ENCODE measurements around the gene CD164L2. TPM values are rescaled to one million over a fixed set of nuclear protein-coding genes. Genes with fewer than 3 reads are reported as not detected.

CD164L2 gene
- total and polyA plus RNA-seq, 2 experiments from 2014 or later: 2.0 to 2.8 TPM

DNA sequence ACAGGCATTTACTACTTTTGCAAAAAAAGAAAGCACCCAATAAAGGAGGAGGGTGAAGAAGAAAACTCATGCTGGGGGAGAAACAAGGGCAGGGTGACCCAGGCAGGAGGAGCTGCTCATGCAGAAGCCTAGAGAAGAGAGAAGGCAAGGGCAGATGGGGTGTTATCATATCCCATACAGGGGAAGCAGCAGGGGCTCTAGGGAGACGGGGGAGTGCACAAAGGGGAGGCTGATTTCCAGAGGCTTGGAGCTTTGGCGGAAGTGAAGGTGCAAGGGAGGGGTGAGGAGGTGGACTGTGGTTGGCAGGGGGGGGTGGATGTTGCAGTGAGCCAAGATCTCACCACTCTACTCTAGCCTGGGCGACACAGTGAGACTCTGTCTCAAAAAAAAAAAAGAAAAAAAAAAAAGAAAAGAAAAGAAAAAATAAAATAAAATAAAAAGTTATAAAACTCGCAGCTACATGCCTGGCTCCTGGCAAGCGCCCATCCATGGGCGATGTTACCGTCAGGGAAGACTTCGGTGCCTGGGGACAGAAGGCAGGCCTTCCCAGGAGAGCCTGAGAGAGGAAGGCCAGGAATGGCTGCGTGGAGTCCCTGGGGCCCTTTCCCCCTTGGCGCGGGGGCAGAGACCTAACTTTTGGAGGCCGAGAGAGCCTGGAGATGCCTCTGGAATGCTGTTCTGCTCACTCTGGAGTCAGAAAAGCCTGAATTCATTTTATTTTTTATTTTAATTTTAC, 5.2 kb downstream of the CD164L2 start:
- no peak overlapping the region for H2AFZ ChIP-seq
- Mint-ChIP-seq H3K36me3 (ENCODE audit: low read depth) (no peaks in the 10 kb centered on the region), H3K4me1 (peaks cover 7% of the 10 kb centered on the region; the same call in 1 of the 3 replicates), H3K27ac (no peak overlapping the region), H3K9me3 (no peaks in the 10 kb centered on the region), H3K4me3 (no peak overlapping the region), H3K27me3 (ENCODE audit: insufficient read depth, low read depth, poor library complexity) (peaks cover 8% of the 10 kb centered on the region)
- no peaks in the 10 kb centered on the region for H3K79me2 ChIP-seq (replicated peaks; ENCODE audit: insufficient read depth)
- no peak overlapping the region for H3K27ac ChIP-seq (ENCODE audit: low read depth)
- ATAC-seq: no peak
- H3K4me3 ChIP-seq: no peak overlapping the region
- no peak for DNase-seq (ENCODE audit: low spot score)
- no peaks in the 10 kb centered on the region for H3K36me3 ChIP-seq (ENCODE audit: insufficient read depth)
- H4K20me1 ChIP-seq (replicated peaks; ENCODE audit: insufficient read depth): no peaks in the 10 kb centered on the region
- H3K27me3 ChIP-seq (ENCODE audit: insufficient read depth): peaks cover 5% of the 10 kb centered on the region
- no peaks in the 10 kb centered on the region for H3F3A ChIP-seq (replicated peaks; ENCODE audit: low read depth)
- TF ChIP-seq ZNF114 (CRISPR knock-in tag; IDR thresholded peaks at IDR 0.05) (no peak), ZNF331 (CRISPR knock-in tag; IDR thresholded peaks at IDR 0.05; ENCODE audit: low read depth) (no peak), NANOG (IDR thresholded peaks at IDR 0.05; ENCODE audit: borderline replicate concordance) (no peak), POLR2AphosphoS5 (IDR thresholded peaks at IDR 0.05; ENCODE audit: low read depth) (no peak), JUNB (IDR thresholded peaks at IDR 0.05; ENCODE audit: unreplicated experiment) (no peak), EZH2 (IDR thresholded peaks at IDR 0.05; ENCODE audit: low read depth, unreplicated experiment) (no peak), EZH2phosphoT487 (IDR thresholded peaks at IDR 0.05; ENCODE audit: unreplicated experiment) (no peak), CREB1 (CRISPR knock-in tag; IDR thresholded peaks at IDR 0.05; ENCODE audit: low read depth) (no peak), STAT1 (IDR thresholded peaks at IDR 0.05; ENCODE audit: unreplicated experiment) (no peak)
- TF ChIP-seq, protein P1, sequence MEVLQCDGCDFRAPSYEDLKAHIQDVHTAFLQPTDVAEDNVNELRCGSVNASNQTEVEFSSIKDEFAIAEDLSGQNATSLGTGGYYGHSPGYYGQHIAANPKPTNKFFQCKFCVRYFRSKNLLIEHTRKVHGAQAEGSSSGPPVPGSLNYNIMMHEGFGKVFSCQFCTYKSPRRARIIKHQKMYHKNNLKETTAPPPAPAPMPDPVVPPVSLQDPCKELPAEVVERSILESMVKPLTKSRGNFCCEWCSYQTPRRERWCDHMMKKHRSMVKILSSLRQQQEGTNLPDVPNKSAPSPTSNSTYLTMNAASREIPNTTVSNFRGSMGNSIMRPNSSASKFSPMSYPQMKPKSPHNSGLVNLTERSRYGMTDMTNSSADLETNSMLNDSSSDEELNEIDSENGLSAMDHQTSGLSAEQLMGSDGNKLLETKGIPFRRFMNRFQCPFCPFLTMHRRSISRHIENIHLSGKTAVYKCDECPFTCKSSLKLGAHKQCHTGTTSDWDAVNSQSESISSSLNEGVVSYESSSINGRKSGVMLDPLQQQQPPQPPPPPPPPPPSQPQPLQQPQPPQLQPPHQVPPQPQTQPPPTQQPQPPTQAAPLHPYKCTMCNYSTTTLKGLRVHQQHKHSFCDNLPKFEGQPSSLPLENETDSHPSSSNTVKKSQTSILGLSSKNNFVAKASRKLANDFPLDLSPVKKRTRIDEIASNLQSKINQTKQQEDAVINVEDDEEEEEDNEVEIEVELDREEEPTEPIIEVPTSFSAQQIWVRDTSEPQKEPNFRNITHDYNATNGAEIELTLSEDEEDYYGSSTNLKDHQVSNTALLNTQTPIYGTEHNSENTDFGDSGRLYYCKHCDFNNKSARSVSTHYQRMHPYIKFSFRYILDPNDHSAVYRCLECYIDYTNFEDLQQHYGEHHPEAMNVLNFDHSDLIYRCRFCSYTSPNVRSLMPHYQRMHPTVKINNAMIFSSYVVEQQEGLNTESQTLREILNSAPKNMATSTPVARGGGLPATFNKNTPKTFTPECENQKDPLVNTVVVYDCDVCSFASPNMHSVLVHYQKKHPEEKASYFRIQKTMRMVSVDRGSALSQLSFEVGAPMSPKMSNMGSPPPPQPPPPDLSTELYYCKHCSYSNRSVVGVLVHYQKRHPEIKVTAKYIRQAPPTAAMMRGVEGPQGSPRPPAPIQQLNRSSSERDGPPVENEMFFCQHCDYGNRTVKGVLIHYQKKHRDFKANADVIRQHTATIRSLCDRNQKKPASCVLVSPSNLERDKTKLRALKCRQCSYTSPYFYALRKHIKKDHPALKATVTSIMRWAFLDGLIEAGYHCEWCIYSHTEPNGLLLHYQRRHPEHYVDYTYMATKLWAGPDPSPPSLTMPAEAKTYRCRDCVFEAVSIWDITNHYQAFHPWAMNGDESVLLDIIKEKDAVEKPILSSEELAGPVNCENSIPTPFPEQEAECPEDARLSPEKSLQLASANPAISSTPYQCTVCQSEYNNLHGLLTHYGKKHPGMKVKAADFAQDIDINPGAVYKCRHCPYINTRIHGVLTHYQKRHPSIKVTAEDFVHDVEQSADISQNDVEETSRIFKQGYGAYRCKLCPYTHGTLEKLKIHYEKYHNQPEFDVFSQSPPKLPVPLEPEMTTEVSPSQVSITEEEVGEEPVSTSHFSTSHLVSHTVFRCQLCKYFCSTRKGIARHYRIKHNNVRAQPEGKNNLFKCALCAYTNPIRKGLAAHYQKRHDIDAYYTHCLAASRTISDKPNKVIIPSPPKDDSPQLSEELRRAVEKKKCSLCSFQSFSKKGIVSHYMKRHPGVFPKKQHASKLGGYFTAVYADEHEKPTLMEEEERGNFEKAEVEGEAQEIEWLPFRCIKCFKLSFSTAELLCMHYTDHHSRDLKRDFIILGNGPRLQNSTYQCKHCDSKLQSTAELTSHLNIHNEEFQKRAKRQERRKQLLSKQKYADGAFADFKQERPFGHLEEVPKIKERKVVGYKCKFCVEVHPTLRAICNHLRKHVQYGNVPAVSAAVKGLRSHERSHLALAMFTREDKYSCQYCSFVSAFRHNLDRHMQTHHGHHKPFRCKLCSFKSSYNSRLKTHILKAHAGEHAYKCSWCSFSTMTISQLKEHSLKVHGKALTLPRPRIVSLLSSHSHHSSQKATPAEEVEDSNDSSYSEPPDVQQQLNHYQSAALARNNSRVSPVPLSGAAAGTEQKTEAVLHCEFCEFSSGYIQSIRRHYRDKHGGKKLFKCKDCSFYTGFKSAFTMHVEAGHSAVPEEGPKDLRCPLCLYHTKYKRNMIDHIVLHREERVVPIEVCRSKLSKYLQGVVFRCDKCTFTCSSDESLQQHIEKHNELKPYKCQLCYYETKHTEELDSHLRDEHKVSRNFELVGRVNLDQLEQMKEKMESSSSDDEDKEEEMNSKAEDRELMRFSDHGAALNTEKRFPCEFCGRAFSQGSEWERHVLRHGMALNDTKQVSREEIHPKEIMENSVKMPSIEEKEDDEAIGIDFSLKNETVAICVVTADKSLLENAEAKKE (CRISPR knock-in tag; IDR thresholded peaks at IDR 0.05): no peak
- TF ChIP-seq, protein P2, sequence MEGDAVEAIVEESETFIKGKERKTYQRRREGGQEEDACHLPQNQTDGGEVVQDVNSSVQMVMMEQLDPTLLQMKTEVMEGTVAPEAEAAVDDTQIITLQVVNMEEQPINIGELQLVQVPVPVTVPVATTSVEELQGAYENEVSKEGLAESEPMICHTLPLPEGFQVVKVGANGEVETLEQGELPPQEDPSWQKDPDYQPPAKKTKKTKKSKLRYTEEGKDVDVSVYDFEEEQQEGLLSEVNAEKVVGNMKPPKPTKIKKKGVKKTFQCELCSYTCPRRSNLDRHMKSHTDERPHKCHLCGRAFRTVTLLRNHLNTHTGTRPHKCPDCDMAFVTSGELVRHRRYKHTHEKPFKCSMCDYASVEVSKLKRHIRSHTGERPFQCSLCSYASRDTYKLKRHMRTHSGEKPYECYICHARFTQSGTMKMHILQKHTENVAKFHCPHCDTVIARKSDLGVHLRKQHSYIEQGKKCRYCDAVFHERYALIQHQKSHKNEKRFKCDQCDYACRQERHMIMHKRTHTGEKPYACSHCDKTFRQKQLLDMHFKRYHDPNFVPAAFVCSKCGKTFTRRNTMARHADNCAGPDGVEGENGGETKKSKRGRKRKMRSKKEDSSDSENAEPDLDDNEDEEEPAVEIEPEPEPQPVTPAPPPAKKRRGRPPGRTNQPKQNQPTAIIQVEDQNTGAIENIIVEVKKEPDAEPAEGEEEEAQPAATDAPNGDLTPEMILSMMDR (conservative IDR thresholded peaks at IDR 0.05; ENCODE audit: low read depth in 2 of 2): no peak
- TF ChIP-seq, protein P3, sequence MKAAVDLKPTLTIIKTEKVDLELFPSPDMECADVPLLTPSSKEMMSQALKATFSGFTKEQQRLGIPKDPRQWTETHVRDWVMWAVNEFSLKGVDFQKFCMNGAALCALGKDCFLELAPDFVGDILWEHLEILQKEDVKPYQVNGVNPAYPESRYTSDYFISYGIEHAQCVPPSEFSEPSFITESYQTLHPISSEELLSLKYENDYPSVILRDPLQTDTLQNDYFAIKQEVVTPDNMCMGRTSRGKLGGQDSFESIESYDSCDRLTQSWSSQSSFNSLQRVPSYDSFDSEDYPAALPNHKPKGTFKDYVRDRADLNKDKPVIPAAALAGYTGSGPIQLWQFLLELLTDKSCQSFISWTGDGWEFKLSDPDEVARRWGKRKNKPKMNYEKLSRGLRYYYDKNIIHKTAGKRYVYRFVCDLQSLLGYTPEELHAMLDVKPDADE (IDR thresholded peaks at IDR 0.05): no peak
- TF ChIP-seq, protein P4, sequence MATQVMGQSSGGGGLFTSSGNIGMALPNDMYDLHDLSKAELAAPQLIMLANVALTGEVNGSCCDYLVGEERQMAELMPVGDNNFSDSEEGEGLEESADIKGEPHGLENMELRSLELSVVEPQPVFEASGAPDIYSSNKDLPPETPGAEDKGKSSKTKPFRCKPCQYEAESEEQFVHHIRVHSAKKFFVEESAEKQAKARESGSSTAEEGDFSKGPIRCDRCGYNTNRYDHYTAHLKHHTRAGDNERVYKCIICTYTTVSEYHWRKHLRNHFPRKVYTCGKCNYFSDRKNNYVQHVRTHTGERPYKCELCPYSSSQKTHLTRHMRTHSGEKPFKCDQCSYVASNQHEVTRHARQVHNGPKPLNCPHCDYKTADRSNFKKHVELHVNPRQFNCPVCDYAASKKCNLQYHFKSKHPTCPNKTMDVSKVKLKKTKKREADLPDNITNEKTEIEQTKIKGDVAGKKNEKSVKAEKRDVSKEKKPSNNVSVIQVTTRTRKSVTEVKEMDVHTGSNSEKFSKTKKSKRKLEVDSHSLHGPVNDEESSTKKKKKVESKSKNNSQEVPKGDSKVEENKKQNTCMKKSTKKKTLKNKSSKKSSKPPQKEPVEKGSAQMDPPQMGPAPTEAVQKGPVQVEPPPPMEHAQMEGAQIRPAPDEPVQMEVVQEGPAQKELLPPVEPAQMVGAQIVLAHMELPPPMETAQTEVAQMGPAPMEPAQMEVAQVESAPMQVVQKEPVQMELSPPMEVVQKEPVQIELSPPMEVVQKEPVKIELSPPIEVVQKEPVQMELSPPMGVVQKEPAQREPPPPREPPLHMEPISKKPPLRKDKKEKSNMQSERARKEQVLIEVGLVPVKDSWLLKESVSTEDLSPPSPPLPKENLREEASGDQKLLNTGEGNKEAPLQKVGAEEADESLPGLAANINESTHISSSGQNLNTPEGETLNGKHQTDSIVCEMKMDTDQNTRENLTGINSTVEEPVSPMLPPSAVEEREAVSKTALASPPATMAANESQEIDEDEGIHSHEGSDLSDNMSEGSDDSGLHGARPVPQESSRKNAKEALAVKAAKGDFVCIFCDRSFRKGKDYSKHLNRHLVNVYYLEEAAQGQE (IDR thresholded peaks at IDR 0.05; ENCODE audit: unreplicated experiment): no peak
- no peaks in the 10 kb centered on the region for H3K9me2 ChIP-seq (ENCODE audit: insufficient read depth)
- H3K4me1 ChIP-seq (ENCODE audit: insufficient read depth): 0 out of 2 replicates have a peak, but pooled peaks cover 3% of the 10 kb centered on the region
- no peak overlapping the region for H3K4me2 ChIP-seq

Data from GM23338 (cell line).